SK-N-SH (cell line): ENCODE measurements around the gene FRMD5.

Experiments
- CHD2 ChIP-seq: fragments of 150-350 bp; IDR thresholded peaks from 2 replicates; pipeline ENCODE4 v1.6.1; 2018; ENCODE audit warnings: low read length; ENCODE audit not compliant: partially characterized antibody
- CTCF ChIP-seq: fragments of 200-600 bp; sonication (generic); IDR thresholded peaks from 2 replicates; pipeline ENCODE4 v1.6.1; 2017; ENCODE audit warnings: antibody characterized with exemption, mild to moderate bottlenecking, moderate library complexity
- EP300 ChIP-seq, 2 experiments: IDR thresholded peaks; 2 replicates each; pipeline versions ENCODE4 v1.4.0 to v1.6.1; 2012; ENCODE audit warnings: borderline replicate concordance in 1 of 2, low read depth in 1 of 2, low read length in 1 of 2
- FOXJ3 ChIP-seq: sonication (generic); formaldehyde crosslinking; IDR thresholded peaks from 2 replicates; pipeline ENCODE4 v1.5.1; 2020; ENCODE audit warnings: mild to moderate bottlenecking, missing genetic modification reagents
- FOXM1 ChIP-seq: IDR thresholded peaks from 2 replicates; pipeline ENCODE4 v1.4.0; 2012; ENCODE audit warnings: low read depth, mild to moderate bottlenecking
- GABPA ChIP-seq: IDR thresholded peaks from 2 replicates; pipeline ENCODE4 v1.4.0; 2012; ENCODE audit warnings: low read depth, mild to moderate bottlenecking
- MAX ChIP-seq: IDR thresholded peaks from 2 replicates; pipeline ENCODE4 v1.4.0; 2012; ENCODE audit warnings: low read depth
- MEF2A ChIP-seq: IDR thresholded peaks from 2 replicates; pipeline ENCODE4 v1.4.0; 2012; ENCODE audit warnings: low read depth, borderline replicate concordance
- POLR2AphosphoS5 ChIP-seq: IDR thresholded peaks from 2 replicates; pipeline ENCODE4 v1.6.1; 2012; ENCODE audit warnings: low read depth, low read length
- RAD21 ChIP-seq: IDR thresholded peaks from 2 replicates; pipeline ENCODE4 v1.6.1; 2012; ENCODE audit warnings: mild to moderate bottlenecking, low read length
- REST ChIP-seq: IDR thresholded peaks from 2 replicates; pipeline ENCODE4 v1.6.1; 2012; ENCODE audit warnings: mild to moderate bottlenecking, low read depth, low read length, moderate library complexity
- TEAD4 ChIP-seq: IDR thresholded peaks from 2 replicates; pipeline ENCODE4 v1.4.0; 2012; ENCODE audit warnings: mild to moderate bottlenecking, borderline replicate concordance; ENCODE audit not compliant: insufficient read depth
- YY1 ChIP-seq: IDR thresholded peaks from 2 replicates; pipeline ENCODE4 v1.4.0; 2012; ENCODE audit warnings: low read depth, mild to moderate bottlenecking

- no peak for TF ChIP-seq CHD2
- no peak for TF ChIP-seq CTCF
- no peak for TF ChIP-seq POLR2AphosphoS5
- no peak for TF ChIP-seq GABPA
- no peak for TF ChIP-seq MAX
- TF ChIP-seq EP300 (IDR thresholded peaks at IDR 0.05; ENCODE audit: borderline replicate concordance in 1 of 2, low read depth in 1 of 2, low read length in 1 of 2), result no peak
- no peak for TF ChIP-seq TEAD4
- no peak for TF ChIP-seq MEF2A
- no peak for TF ChIP-seq RAD21
- no peak for TF ChIP-seq FOXJ3 (CRISPR knock-in tag)
- TF ChIP-seq FOXM1, result no peak
- TF ChIP-seq REST, result no peak
- TF ChIP-seq YY1, result no peak
Measured at GRCh38 chr15:44188795-44189194, 6.3 kb downstream of the FRMD5 start.
